Panc1 (cell line): ENCODE results near the gene NCOA6.

Experiments used
- POLR2AphosphoS5 ChIP-seq: IDR thresholded peaks from 2 replicates; pipeline ENCODE4 v1.6.1; 2012; ENCODE audit warnings: mild to moderate bottlenecking, low read depth, low read length, moderate library complexity
- TF ChIP-seq, protein P1 (sequence below): fragments of 450-650 bp; IDR thresholded peaks from 2 replicates; pipeline ENCODE4 v1.5.1; 2017; ENCODE audit warnings: mild to moderate bottlenecking

DNA sequence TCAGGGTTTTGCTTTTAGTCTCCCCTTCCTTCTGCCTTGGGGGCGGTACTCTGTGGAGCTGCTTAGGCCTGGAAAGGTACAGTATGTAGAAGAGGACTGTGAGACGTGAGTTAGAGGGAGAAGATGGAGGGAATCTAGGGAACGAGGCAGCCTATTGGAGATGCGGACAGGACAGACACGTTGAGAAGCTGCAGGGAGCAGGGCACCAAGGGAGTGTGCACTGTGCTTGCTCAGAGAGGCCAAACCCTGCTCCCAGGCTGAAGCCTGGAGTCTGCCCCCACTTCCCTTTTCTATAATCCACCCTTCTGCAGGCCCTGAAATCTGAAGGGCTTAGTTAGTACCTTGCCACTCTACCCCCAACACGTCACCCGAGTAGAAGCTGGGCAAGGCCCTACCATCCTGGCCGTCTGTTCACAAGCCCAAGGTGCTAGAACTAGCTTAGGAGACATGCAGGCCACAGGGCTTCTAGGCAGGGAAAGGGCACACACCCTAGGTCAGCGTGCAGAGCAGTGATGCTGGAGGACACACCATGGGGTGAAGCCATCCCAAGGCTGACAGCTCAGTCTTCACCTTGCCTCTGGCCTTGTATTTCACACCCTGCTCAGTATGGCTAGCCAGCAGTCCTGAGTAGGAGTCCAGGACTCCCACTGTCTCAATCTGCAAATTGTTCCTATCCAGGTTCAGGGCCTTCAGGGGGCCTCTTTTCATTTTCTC, 114.4 kb downstream of the NCOA6 start:
- TF ChIP-seq, protein P1, sequence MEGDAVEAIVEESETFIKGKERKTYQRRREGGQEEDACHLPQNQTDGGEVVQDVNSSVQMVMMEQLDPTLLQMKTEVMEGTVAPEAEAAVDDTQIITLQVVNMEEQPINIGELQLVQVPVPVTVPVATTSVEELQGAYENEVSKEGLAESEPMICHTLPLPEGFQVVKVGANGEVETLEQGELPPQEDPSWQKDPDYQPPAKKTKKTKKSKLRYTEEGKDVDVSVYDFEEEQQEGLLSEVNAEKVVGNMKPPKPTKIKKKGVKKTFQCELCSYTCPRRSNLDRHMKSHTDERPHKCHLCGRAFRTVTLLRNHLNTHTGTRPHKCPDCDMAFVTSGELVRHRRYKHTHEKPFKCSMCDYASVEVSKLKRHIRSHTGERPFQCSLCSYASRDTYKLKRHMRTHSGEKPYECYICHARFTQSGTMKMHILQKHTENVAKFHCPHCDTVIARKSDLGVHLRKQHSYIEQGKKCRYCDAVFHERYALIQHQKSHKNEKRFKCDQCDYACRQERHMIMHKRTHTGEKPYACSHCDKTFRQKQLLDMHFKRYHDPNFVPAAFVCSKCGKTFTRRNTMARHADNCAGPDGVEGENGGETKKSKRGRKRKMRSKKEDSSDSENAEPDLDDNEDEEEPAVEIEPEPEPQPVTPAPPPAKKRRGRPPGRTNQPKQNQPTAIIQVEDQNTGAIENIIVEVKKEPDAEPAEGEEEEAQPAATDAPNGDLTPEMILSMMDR: no peak
- TF ChIP-seq POLR2AphosphoS5: no peak
